Hepatocyte (in vitro differentiated cells): ENCODE measurements around the gene CRISP2.

ENCODE experiments used
- CTCF ChIP-seq: fragments of 200-600 bp; sonication (generic); IDR thresholded peaks from 2 replicates; pipeline ENCODE4 v1.5.1; 2016; ENCODE audit warnings: antibody characterized with exemption, mild to moderate bottlenecking; ENCODE audit not compliant: poor library complexity
- EZH2 ChIP-seq: fragments of 200-600 bp; sonication (generic); IDR thresholded peaks from 2 replicates; pipeline ENCODE4 v1.6.1; 2016; ENCODE audit warnings: antibody characterized with exemption, mild to moderate bottlenecking, borderline replicate concordance
- EZH2phosphoT487 ChIP-seq: fragments of 200-600 bp; sonication (generic); IDR thresholded peaks from one replicate; pipeline ENCODE4 v1.6.1; 2018; ENCODE audit warnings: antibody characterized with exemption, mild to moderate bottlenecking, low read depth, moderate library complexity; ENCODE audit not compliant: unreplicated experiment, severe bottlenecking

- no peak for TF ChIP-seq EZH2
- no peak for TF ChIP-seq CTCF
- no peak for TF ChIP-seq EZH2phosphoT487
Measured at GRCh38 chr6:49730251-49730650, 16.9 kb upstream of the CRISP2 start.
